ENCODE data around the gene INAFM2. TPM values are rescaled to one million over a fixed set of nuclear protein-coding genes. Genes with fewer than 3 reads are reported as not detected.

The INAFM2 gene
- total and polyA plus RNA-seq, 2 experiments from 2014 or later = 18.1 to 32.7 TPM

- TF ChIP-seq EZH2 (IDR thresholded peaks at IDR 0.05; ENCODE audit: low read depth, unreplicated experiment) = no peak
- TF ChIP-seq CREB1 (CRISPR knock-in tag; IDR thresholded peaks at IDR 0.05; ENCODE audit: low read depth) = no peak
- TF ChIP-seq ZNF331 (CRISPR knock-in tag; IDR thresholded peaks at IDR 0.05; ENCODE audit: low read depth) = no peak
- TF ChIP-seq JUNB (IDR thresholded peaks at IDR 0.05; ENCODE audit: unreplicated experiment) = no peak
These were observed 2.2 kb downstream of the INAFM2 start (continued) for GRCh38 chr15:40325700-40326099.

- ATAC-seq = peak; percentile 55
- Mint-ChIP-seq H3K9me3 (no peaks in the 10 kb centered on the region), H3K36me3 (ENCODE audit: low read depth) (peaks cover 24% of the 10 kb centered on the region), H3K4me1 (peaks cover 56% of the 10 kb centered on the region), H3K4me3 (peak overlapping the region; percentile 62), H3K27me3 (ENCODE audit: insufficient read depth, low read depth, poor library complexity) (peaks cover 20% of the 10 kb centered on the region), H3K27ac (peak overlapping the region; percentile 19)
- Histone ChIP-seq H2AFZ (no peak overlapping the region), H4K20me1 (replicated peaks; ENCODE audit: insufficient read depth) (peaks cover 10% of the 10 kb centered on the region), H3K4me3 (peak overlapping the region; percentile 34), H3K36me3 (ENCODE audit: insufficient read depth) (no peaks in the 10 kb centered on the region), H3K4me1 (ENCODE audit: insufficient read depth) (peaks cover 53% of the 10 kb centered on the region), H3K27ac (ENCODE audit: low read depth) (peak overlapping the region; percentile 33), H3K79me2 (replicated peaks; ENCODE audit: insufficient read depth) (peaks cover 21% of the 10 kb centered on the region), H3K27me3 (ENCODE audit: insufficient read depth) (peaks cover 20% of the 10 kb centered on the region), H3F3A (replicated peaks; ENCODE audit: low read depth) (peaks cover 14% of the 10 kb centered on the region; the same call in 1 of the 2 replicates), H3K9me2 (ENCODE audit: insufficient read depth) (no peaks in the 10 kb centered on the region), H3K4me2 (peak overlapping the region; percentile 89)
- DNase-seq (ENCODE audit: low spot score) = peak; percentile 30
- TF ChIP-seq ZNF331 (CRISPR knock-in tag; IDR thresholded peaks at IDR 0.05; ENCODE audit: low read depth) (no peak), JUNB (IDR thresholded peaks at IDR 0.05; ENCODE audit: unreplicated experiment) (no peak), EZH2phosphoT487 (IDR thresholded peaks at IDR 0.05; ENCODE audit: unreplicated experiment) (no peak), CTCF (conservative IDR thresholded peaks at IDR 0.05; ENCODE audit: low read depth in 2 of 2) (no peak), NANOG (IDR thresholded peaks at IDR 0.05; ENCODE audit: borderline replicate concordance) (no peak), ZNF114 (CRISPR knock-in tag; IDR thresholded peaks at IDR 0.05) (no peak), POLR2AphosphoS5 (IDR thresholded peaks at IDR 0.05; ENCODE audit: low read depth) (no peak), CREB1 (CRISPR knock-in tag; IDR thresholded peaks at IDR 0.05; ENCODE audit: low read depth) (no peak), STAT1 (IDR thresholded peaks at IDR 0.05; ENCODE audit: unreplicated experiment) (no peak), EZH2 (IDR thresholded peaks at IDR 0.05; ENCODE audit: low read depth, unreplicated experiment) (no peak)
- TF ChIP-seq, protein P1, sequence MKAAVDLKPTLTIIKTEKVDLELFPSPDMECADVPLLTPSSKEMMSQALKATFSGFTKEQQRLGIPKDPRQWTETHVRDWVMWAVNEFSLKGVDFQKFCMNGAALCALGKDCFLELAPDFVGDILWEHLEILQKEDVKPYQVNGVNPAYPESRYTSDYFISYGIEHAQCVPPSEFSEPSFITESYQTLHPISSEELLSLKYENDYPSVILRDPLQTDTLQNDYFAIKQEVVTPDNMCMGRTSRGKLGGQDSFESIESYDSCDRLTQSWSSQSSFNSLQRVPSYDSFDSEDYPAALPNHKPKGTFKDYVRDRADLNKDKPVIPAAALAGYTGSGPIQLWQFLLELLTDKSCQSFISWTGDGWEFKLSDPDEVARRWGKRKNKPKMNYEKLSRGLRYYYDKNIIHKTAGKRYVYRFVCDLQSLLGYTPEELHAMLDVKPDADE (IDR thresholded peaks at IDR 0.05) = no peak
- TF ChIP-seq, protein P2, sequence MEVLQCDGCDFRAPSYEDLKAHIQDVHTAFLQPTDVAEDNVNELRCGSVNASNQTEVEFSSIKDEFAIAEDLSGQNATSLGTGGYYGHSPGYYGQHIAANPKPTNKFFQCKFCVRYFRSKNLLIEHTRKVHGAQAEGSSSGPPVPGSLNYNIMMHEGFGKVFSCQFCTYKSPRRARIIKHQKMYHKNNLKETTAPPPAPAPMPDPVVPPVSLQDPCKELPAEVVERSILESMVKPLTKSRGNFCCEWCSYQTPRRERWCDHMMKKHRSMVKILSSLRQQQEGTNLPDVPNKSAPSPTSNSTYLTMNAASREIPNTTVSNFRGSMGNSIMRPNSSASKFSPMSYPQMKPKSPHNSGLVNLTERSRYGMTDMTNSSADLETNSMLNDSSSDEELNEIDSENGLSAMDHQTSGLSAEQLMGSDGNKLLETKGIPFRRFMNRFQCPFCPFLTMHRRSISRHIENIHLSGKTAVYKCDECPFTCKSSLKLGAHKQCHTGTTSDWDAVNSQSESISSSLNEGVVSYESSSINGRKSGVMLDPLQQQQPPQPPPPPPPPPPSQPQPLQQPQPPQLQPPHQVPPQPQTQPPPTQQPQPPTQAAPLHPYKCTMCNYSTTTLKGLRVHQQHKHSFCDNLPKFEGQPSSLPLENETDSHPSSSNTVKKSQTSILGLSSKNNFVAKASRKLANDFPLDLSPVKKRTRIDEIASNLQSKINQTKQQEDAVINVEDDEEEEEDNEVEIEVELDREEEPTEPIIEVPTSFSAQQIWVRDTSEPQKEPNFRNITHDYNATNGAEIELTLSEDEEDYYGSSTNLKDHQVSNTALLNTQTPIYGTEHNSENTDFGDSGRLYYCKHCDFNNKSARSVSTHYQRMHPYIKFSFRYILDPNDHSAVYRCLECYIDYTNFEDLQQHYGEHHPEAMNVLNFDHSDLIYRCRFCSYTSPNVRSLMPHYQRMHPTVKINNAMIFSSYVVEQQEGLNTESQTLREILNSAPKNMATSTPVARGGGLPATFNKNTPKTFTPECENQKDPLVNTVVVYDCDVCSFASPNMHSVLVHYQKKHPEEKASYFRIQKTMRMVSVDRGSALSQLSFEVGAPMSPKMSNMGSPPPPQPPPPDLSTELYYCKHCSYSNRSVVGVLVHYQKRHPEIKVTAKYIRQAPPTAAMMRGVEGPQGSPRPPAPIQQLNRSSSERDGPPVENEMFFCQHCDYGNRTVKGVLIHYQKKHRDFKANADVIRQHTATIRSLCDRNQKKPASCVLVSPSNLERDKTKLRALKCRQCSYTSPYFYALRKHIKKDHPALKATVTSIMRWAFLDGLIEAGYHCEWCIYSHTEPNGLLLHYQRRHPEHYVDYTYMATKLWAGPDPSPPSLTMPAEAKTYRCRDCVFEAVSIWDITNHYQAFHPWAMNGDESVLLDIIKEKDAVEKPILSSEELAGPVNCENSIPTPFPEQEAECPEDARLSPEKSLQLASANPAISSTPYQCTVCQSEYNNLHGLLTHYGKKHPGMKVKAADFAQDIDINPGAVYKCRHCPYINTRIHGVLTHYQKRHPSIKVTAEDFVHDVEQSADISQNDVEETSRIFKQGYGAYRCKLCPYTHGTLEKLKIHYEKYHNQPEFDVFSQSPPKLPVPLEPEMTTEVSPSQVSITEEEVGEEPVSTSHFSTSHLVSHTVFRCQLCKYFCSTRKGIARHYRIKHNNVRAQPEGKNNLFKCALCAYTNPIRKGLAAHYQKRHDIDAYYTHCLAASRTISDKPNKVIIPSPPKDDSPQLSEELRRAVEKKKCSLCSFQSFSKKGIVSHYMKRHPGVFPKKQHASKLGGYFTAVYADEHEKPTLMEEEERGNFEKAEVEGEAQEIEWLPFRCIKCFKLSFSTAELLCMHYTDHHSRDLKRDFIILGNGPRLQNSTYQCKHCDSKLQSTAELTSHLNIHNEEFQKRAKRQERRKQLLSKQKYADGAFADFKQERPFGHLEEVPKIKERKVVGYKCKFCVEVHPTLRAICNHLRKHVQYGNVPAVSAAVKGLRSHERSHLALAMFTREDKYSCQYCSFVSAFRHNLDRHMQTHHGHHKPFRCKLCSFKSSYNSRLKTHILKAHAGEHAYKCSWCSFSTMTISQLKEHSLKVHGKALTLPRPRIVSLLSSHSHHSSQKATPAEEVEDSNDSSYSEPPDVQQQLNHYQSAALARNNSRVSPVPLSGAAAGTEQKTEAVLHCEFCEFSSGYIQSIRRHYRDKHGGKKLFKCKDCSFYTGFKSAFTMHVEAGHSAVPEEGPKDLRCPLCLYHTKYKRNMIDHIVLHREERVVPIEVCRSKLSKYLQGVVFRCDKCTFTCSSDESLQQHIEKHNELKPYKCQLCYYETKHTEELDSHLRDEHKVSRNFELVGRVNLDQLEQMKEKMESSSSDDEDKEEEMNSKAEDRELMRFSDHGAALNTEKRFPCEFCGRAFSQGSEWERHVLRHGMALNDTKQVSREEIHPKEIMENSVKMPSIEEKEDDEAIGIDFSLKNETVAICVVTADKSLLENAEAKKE (CRISPR knock-in tag; IDR thresholded peaks at IDR 0.05) = no peak
- TF ChIP-seq, protein P3, sequence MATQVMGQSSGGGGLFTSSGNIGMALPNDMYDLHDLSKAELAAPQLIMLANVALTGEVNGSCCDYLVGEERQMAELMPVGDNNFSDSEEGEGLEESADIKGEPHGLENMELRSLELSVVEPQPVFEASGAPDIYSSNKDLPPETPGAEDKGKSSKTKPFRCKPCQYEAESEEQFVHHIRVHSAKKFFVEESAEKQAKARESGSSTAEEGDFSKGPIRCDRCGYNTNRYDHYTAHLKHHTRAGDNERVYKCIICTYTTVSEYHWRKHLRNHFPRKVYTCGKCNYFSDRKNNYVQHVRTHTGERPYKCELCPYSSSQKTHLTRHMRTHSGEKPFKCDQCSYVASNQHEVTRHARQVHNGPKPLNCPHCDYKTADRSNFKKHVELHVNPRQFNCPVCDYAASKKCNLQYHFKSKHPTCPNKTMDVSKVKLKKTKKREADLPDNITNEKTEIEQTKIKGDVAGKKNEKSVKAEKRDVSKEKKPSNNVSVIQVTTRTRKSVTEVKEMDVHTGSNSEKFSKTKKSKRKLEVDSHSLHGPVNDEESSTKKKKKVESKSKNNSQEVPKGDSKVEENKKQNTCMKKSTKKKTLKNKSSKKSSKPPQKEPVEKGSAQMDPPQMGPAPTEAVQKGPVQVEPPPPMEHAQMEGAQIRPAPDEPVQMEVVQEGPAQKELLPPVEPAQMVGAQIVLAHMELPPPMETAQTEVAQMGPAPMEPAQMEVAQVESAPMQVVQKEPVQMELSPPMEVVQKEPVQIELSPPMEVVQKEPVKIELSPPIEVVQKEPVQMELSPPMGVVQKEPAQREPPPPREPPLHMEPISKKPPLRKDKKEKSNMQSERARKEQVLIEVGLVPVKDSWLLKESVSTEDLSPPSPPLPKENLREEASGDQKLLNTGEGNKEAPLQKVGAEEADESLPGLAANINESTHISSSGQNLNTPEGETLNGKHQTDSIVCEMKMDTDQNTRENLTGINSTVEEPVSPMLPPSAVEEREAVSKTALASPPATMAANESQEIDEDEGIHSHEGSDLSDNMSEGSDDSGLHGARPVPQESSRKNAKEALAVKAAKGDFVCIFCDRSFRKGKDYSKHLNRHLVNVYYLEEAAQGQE (IDR thresholded peaks at IDR 0.05; ENCODE audit: unreplicated experiment) = no peak
These were observed 4.0 kb downstream of the INAFM2 start for GRCh38 chr15:40327457-40327856.

Data from GM23338 (cell line).